DND-41 (cell line): ENCODE results near the gene SERINC3.

Experiments
- ATAC-seq: fragments of 200-7000 bp; cut with Tn5 transposase; 3 replicates; pipeline ENCODE4 v1.9.1; 2021; ENCODE audit warnings: low read depth; ENCODE audit not compliant: insufficient read depth
- DNase-seq: peaks from one replicate; pipeline ENCODE4 v3.0.0-alpha.2; 2020
- H2AFZ ChIP-seq: 2 replicates; pipeline ENCODE4 v1.6.0; 2012; ENCODE audit warnings: low read depth, low read length
- H3K27ac ChIP-seq: 2 replicates; pipeline ENCODE4 v1.5.1; 2012; ENCODE audit warnings: low read length, inconsistent platforms
- H3K27me3 ChIP-seq: fragments of 200-600 bp; sonication (generic); 2 replicates; pipeline ENCODE4 v1.6.0; 2012; ENCODE audit warnings: low read length, mild to moderate bottlenecking, inconsistent platforms; ENCODE audit not compliant: insufficient read depth, poor library complexity
- H3K36me3 ChIP-seq: 2 replicates; pipeline ENCODE4 v1.5.1; 2012; ENCODE audit warnings: low read length, inconsistent platforms; ENCODE audit not compliant: insufficient read depth
- H3K4me1 ChIP-seq: 2 replicates; pipeline ENCODE4 v1.5.1; 2012; ENCODE audit warnings: mild to moderate bottlenecking, low read length; ENCODE audit not compliant: insufficient read depth
- H3K4me2 ChIP-seq: 2 replicates; pipeline ENCODE4 v1.6.0; 2012; ENCODE audit warnings: mild to moderate bottlenecking, moderate library complexity, low read length, inconsistent platforms; ENCODE audit not compliant: insufficient read depth
- H3K4me3 ChIP-seq, 2 experiments: fragments of 200-600 bp in 1 of 2; shearing (Covaris generic) in 1 of 2; 2 replicates each; pipeline ENCODE4 v1.5.1; 2012 to 2016; ENCODE audit warnings: inconsistent platforms in 2 of 2, low read length in 2 of 2, mild to moderate bottlenecking in 2 of 2, low read depth in 1 of 2, moderate library complexity in 1 of 2
- H3K79me2 ChIP-seq: 2 replicates; pipeline ENCODE4 v1.6.0; 2012; ENCODE audit warnings: low read length, inconsistent platforms; ENCODE audit not compliant: insufficient read depth
- H3K9ac ChIP-seq: 2 replicates; pipeline ENCODE4 v1.6.0; 2012; ENCODE audit warnings: low read depth, mild to moderate bottlenecking, inconsistent platforms, low read length, moderate library complexity
- H3K9me3 ChIP-seq: 2 replicates; pipeline ENCODE4 v1.5.1; 2012; ENCODE audit warnings: low read length, moderate library complexity, mild to moderate bottlenecking, inconsistent platforms; ENCODE audit not compliant: insufficient read depth, severe bottlenecking
- H4K20me1 ChIP-seq: 2 replicates; pipeline ENCODE4 v1.6.0; 2012; ENCODE audit warnings: low read length; ENCODE audit not compliant: insufficient read depth
- EZH2 ChIP-seq: IDR thresholded peaks from 3 replicates; pipeline ENCODE4 v1.6.1; 2012; ENCODE audit warnings: borderline replicate concordance, low read depth, mild to moderate bottlenecking, moderate library complexity, low read length, inconsistent platforms; ENCODE audit not compliant: severe bottlenecking
- TF ChIP-seq, protein P1 (sequence below): IDR thresholded peaks from 2 replicates; pipeline ENCODE4 v1.5.1; 2012; ENCODE audit warnings: borderline replicate concordance, low read length, moderate library complexity, mild to moderate bottlenecking; ENCODE audit not compliant: poor library complexity, severe bottlenecking; ENCODE audit errors: extremely low read depth

SERINC3 gene

DNA sequence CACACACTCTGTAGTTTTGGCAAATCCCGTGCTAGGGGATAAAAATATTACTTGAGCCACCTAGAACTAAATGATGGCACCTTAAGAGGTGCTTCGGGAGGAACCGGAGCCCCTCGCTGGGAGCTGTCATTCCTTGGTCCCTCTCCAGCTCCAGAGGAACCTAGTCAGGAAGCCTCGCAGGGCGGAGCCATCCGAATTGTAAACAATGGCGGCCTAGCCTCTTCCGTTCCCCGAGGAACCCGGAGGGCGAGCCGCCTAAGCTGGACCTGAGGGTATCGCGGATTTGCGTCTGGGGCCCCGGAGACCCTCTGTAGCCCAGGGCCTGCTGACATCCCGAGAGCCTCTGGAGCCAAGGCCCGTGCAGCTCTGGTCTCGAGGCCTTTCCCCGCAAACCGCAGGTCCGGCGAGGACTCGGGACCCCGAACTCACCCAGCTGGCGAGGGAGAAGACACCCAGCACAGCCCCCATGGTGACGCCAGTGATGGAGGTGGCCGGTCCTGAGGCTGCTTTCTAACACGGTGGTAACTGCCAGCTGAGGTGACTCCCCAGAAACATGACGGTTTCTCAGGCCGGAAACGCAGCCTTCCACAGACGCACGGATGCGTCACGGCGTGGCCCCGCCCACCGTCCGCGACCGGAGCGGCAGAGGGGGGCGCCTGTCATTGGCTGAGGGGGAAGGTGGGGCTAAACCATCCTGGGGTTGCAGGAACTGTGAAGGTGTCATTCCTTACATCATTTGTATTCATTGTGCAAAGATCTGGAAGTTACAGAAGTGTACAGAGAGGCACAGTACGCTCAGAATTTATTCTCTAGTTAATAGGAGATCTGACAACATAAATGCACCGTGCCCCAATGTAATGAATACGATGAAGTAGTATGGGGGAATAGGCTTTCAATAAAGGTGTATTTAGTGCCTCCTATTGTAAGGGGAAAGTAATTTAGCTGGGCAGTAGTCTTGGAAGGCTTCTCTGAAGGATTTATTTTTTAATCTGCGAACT, at the start of gene SERINC3:
SERINC3 (minus strand) TSS at position 587 of the 998 bp plus-strand sequence; CDS start at position 468, 119 bp downstream.
- Histone ChIP-seq H3K4me1 (peaks cover 39% of the 10 kb centered on the region), H3K9me3 (no peaks in the 10 kb centered on the region), H3K27me3 (no peaks in the 10 kb centered on the region), H3K27ac (peak within 1 kb of the TSS; percentile 92), H3K4me2 (peak within 1 kb of the TSS; percentile 71), H3K36me3 (peaks cover 14% of the 10 kb centered on the region), H3K79me2 (peaks cover 53% of the 10 kb centered on the region), H3K9ac (peak within 1 kb of the TSS; percentile 86), H3K4me3 (peak within 1 kb of the TSS; percentile 72 to 82), H4K20me1 (peaks cover 42% of the 10 kb centered on the region), H2AFZ (peak within 1 kb of the TSS; percentile 93)
- TF ChIP-seq, protein P1, sequence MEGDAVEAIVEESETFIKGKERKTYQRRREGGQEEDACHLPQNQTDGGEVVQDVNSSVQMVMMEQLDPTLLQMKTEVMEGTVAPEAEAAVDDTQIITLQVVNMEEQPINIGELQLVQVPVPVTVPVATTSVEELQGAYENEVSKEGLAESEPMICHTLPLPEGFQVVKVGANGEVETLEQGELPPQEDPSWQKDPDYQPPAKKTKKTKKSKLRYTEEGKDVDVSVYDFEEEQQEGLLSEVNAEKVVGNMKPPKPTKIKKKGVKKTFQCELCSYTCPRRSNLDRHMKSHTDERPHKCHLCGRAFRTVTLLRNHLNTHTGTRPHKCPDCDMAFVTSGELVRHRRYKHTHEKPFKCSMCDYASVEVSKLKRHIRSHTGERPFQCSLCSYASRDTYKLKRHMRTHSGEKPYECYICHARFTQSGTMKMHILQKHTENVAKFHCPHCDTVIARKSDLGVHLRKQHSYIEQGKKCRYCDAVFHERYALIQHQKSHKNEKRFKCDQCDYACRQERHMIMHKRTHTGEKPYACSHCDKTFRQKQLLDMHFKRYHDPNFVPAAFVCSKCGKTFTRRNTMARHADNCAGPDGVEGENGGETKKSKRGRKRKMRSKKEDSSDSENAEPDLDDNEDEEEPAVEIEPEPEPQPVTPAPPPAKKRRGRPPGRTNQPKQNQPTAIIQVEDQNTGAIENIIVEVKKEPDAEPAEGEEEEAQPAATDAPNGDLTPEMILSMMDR: peak; percentile 48
- TF ChIP-seq EZH2: no peak
- peak; percentile 99 for ATAC-seq
- DNase-seq: peak; percentile 97

DNA sequence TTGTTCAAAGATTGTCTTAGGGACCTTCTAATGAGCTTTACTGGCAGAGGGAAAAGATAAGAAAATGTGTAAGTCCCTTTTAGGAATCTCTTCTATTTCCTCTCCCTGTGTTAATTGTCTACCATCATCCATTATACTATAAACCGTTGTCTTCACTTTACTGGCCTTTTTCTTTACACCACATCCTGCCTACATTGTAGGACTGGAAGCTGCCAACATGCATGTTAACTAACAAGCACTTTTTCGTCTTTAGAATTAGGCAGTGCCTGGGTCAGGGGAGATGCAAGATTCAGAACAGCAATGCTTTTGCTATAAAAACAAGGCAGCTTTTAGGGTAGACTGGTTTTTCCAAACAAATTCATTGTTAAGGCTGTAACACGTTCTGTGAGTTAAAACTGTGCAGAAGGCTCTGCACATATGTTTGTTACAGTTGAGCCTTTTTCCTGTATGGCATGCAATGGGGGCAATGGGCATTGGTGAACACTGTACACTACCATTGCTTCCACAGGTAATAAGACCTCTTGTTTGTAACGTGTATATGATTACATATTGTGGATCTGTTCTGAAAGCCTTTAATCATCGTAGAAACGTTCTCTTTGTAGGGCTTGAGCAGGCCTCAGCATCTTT, 49.6 kb upstream of the SERINC3 start:
- Histone ChIP-seq H3K9ac (no peak overlapping the region), H3K4me2 (no peak overlapping the region), H3K9me3 (no peaks in the 10 kb centered on the region), H2AFZ (no peak overlapping the region), H3K4me1 (peaks cover 7% of the 10 kb centered on the region), H3K27me3 (no peaks in the 10 kb centered on the region), H3K36me3 (no peaks in the 10 kb centered on the region), H3K27ac (peak overlapping the region; percentile 41), H4K20me1 (no peaks in the 10 kb centered on the region), H3K4me3 (no peak overlapping the region), H3K79me2 (no peaks in the 10 kb centered on the region)
- TF ChIP-seq, protein P1: no peak
- TF ChIP-seq EZH2: no peak
- DNase-seq (peak; percentile 49), ATAC-seq (peak; percentile 88)

DNA sequence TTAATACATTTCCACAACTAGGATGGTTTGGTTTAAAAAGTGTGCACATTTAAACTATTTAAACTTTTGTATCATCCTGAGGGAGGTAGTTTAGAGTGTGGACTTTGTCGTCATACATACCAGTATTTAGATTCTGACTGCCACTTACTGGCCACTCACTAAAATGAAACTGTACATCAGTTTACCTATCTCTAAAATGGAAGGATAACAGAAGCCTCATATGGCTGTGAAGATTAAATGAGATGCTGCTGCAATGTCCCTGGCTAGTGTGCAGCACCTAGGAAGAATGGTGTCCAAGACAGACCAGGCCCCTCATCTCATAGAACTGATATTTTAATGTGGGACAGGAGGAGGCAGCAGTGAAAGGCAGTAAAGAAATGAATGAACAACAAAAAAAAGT, 48.5 kb upstream of the SERINC3 start:
- no peaks in the 10 kb centered on the region for H3K36me3 ChIP-seq

More for the DNA sequence above, 48.5 kb upstream of the SERINC3 start:
- no peaks in the 10 kb centered on the region for H3K79me2 ChIP-seq
- DNase-seq (no peak), ATAC-seq (no peak)
- 0 out of 2 replicates have a peak overlapping the region, but pooled peaks have one; percentile 13 for H3K27ac ChIP-seq
- H3K9ac ChIP-seq: no peak overlapping the region
- no peaks in the 10 kb centered on the region for H4K20me1 ChIP-seq
- H3K4me3 ChIP-seq: no peak overlapping the region
- H3K4me1 ChIP-seq: peaks cover 7% of the 10 kb centered on the region
- no peak overlapping the region for H3K4me2 ChIP-seq
- no peak for TF ChIP-seq EZH2
- TF ChIP-seq, protein P1: peak; percentile 0
- H2AFZ ChIP-seq: no peak overlapping the region
- no peaks in the 10 kb centered on the region for H3K27me3 ChIP-seq
- no peaks in the 10 kb centered on the region for H3K9me3 ChIP-seq
